Uterus (tissue), 4 donors: Measurements from ENCODE around the gene SLC18A2. TPM values are rescaled to one million over a fixed set of nuclear protein-coding genes. Genes with fewer than 3 reads are reported as not detected.

ENCODE experiments used
- DNase-seq, 2 donors: peaks; one replicate each; pipeline ENCODE4 v3.0.0-alpha.2; 2019 to 2020
- H3K27ac ChIP-seq, 2 donors: fragments of 200-600 bp; sonication (generic); 1 replicate in 1 of 2; 2 replicates in 1 of 2; pipeline ENCODE4 v1.5.1; 2016 to 2018
- H3K27me3 ChIP-seq, 2 donors: fragments of 200-600 bp; sonication (generic); one replicate each; pipeline ENCODE4 v1.5.1; 2018 to 2019; ENCODE audit warnings: control low read depth in 1 of 2
- H3K36me3 ChIP-seq, 2 donors: fragments of 200-600 bp; sonication (generic); one replicate each; pipeline ENCODE4 v1.5.1; 2019; ENCODE audit warnings: control low read depth in 1 of 2
- H3K4me1 ChIP-seq, 2 donors: fragments of 200-600 bp; sonication (generic); one replicate each; pipeline ENCODE4 v1.5.1; 2018 to 2019; ENCODE audit warnings: control low read depth in 1 of 2
- H3K4me3 ChIP-seq, 2 donors: fragments of 200-600 bp; sonication (generic); 1 replicate in 1 of 2; 2 replicates in 1 of 2; pipeline ENCODE4 v1.5.1; 2018 to 2019; ENCODE audit warnings: mild to moderate bottlenecking in 1 of 2
- H3K9me3 ChIP-seq, 2 donors: fragments of 200-600 bp; sonication (generic); one replicate each; pipeline ENCODE4 v1.5.1; 2019; ENCODE audit warnings: control low read depth in 1 of 2
- CTCF ChIP-seq, 4 experiments: fragments of 200-600 bp in 2 of 4; fragments of 450-650 bp in 2 of 4; sonication (generic) in 2 of 4; IDR thresholded peaks; one replicate each; pipeline ENCODE4 v1.5.1; 2016 to 2019; ENCODE audit warnings: antibody characterized with exemption in 4 of 4, mild to moderate bottlenecking in 2 of 4, moderate library complexity in 1 of 4
- POLR2A ChIP-seq, 2 donors: fragments of 450-650 bp; IDR thresholded peaks; one replicate each; pipeline ENCODE4 v1.6.1; 2016; ENCODE audit warnings: antibody characterized with exemption in 2 of 2, mild to moderate bottlenecking in 1 of 2, moderate library complexity in 1 of 2
- intact Hi-C: fragments of 100-400 bp; cut with DNase I; formaldehyde crosslinking; loops from one replicate; pipeline ENCODE4 v1.15.1; 2023; ENCODE audit warnings: low total_unique reads
- total RNA-seq, 4 donors: library from RNA; depleted of rRNA in 3 of 4; stranded (reverse); fragments of >200 nt in 3 of 4; gene quantifications; one replicate each; pipeline versions ENCODE4 v1.1.0 to v1.2.4, GENCODE V29; 2014 to 2023
- donor health status: DM: yes; HTN: yes; CAD: no.

The SLC18A2 gene
- total RNA-seq, 4 donors from 2014 or later, result 0.26 to 2.6 (median 0.70) TPM

GRCh38 chr10:117242463-117242832 is 1.5 kb downstream of the SLC18A2 start:
- no peaks in the 10 kb centered on the region for H3K9me3 ChIP-seq
- H3K27ac ChIP-seq, result no peak overlapping the region
- H3K4me3 ChIP-seq, result no peak overlapping the region
- intact Hi-C loops, result no loop called here
- peaks cover 0 to 4% of the 10 kb centered on the region in 2 donors for H3K27me3 ChIP-seq
- no peak for DNase-seq
- TF ChIP-seq CTCF (IDR thresholded peaks at IDR 0.05) (no peak), POLR2A (IDR thresholded peaks at IDR 0.05) (no peak)
- peaks cover 0 to 13% of the 10 kb centered on the region in 2 donors for H3K4me1 ChIP-seq
- H3K36me3 ChIP-seq, result no peaks in the 10 kb centered on the region

- no peaks in the 10 kb centered on the region for H3K27me3 ChIP-seq
- no peaks in the 10 kb centered on the region for H3K4me1 ChIP-seq
- H3K4me3 ChIP-seq, result no peak overlapping the region
- H3K9me3 ChIP-seq, result no peaks in the 10 kb centered on the region
- H3K27ac ChIP-seq, result no peak overlapping the region
- intact Hi-C loops, result no loop called here
- no peaks in the 10 kb centered on the region for H3K36me3 ChIP-seq
- TF ChIP-seq CTCF (IDR thresholded peaks at IDR 0.05) (no peak), POLR2A (IDR thresholded peaks at IDR 0.05) (no peak)
- no peak for DNase-seq
These were observed 6.2 kb downstream of the SLC18A2 start for GRCh38 chr10:117246997-117247671.

GRCh38 chr10:117248750-117249465 is 8.0 kb downstream of the SLC18A2 start:
- intact Hi-C loops, result no loop called here
- no peak for TF ChIP-seq POLR2A (IDR thresholded peaks at IDR 0.05)
- no peak for TF ChIP-seq CTCF (IDR thresholded peaks at IDR 0.05)

GRCh38 chr10:117249493-117250093 is 8.7 kb downstream of the SLC18A2 start:
- no peak for DNase-seq
- intact Hi-C loops, result no loop called here

More at GRCh38 chr10:117248750-117249465, 8.0 kb downstream of the SLC18A2 start:
- DNase-seq, result no peak
- no peaks in the 10 kb centered on the region for H3K4me1 ChIP-seq
- H3K4me3 ChIP-seq, result no peak overlapping the region
- no peak overlapping the region for H3K27ac ChIP-seq
- H3K9me3 ChIP-seq, result no peaks in the 10 kb centered on the region
- H3K27me3 ChIP-seq, result no peaks in the 10 kb centered on the region
- H3K36me3 ChIP-seq, result no peaks in the 10 kb centered on the region

More at GRCh38 chr10:117249493-117250093, 8.7 kb downstream of the SLC18A2 start:
- Histone ChIP-seq H3K4me1 (no peaks in the 10 kb centered on the region), H3K9me3 (no peaks in the 10 kb centered on the region), H3K27me3 (no peaks in the 10 kb centered on the region), H3K4me3 (no peak overlapping the region), H3K27ac (no peak overlapping the region), H3K36me3 (no peaks in the 10 kb centered on the region)
- TF ChIP-seq CTCF (IDR thresholded peaks at IDR 0.05), result no peak
- TF ChIP-seq POLR2A (IDR thresholded peaks at IDR 0.05), result no peak
